22Rv1 (cell line): ENCODE results near the gene BRD9.
A peak's percentile ranks its signal among the peaks of the same experiment; 100 is the strongest.
"Not testable (repeated sequence)": the region's sequence is repeated elsewhere in the genome, so short reads cannot be mapped to it uniquely, and the experiment has no call there.

Source experiments
- H3K27ac ChIP-seq: fragments of 450-650 bp; 2 replicates; pipeline ENCODE4 v1.5.1; 2017
- ZFX ChIP-seq: fragments of 450-650 bp; IDR thresholded peaks from 2 replicates; pipeline ENCODE4 v1.6.1; 2017; ENCODE audit warnings: antibody characterized with exemption, borderline replicate concordance
- TF ChIP-seq, protein P1 (sequence below): fragments of 450-650 bp; IDR thresholded peaks from 2 replicates; pipeline ENCODE4 v1.5.1; 2017; ENCODE audit warnings: mild to moderate bottlenecking

Gene BRD9

DNA sequence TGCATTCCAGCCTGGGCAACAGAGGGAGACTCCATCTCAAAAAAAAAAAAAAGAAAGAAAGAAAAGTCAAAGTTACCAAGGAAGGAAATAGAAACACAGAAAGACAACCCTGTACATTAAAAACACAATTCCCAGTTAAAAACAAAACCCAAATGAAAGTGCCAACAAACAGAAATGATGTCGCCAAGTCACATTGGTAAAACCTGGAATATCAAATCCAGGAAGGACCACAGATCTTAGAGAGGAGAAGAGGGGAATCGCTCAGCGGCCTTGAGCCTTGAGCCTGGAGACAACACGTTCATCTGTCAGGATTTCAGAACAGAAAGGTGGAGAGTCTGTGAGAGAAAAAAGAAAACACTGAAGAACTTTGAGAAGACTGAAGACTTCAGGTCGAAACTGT is 40.6 kb downstream of the BRD9 start:
- TF ChIP-seq ZFX: no peak
- TF ChIP-seq, protein P1, sequence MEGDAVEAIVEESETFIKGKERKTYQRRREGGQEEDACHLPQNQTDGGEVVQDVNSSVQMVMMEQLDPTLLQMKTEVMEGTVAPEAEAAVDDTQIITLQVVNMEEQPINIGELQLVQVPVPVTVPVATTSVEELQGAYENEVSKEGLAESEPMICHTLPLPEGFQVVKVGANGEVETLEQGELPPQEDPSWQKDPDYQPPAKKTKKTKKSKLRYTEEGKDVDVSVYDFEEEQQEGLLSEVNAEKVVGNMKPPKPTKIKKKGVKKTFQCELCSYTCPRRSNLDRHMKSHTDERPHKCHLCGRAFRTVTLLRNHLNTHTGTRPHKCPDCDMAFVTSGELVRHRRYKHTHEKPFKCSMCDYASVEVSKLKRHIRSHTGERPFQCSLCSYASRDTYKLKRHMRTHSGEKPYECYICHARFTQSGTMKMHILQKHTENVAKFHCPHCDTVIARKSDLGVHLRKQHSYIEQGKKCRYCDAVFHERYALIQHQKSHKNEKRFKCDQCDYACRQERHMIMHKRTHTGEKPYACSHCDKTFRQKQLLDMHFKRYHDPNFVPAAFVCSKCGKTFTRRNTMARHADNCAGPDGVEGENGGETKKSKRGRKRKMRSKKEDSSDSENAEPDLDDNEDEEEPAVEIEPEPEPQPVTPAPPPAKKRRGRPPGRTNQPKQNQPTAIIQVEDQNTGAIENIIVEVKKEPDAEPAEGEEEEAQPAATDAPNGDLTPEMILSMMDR: no peak
- H3K27ac ChIP-seq: no peak overlapping the region

DNA sequence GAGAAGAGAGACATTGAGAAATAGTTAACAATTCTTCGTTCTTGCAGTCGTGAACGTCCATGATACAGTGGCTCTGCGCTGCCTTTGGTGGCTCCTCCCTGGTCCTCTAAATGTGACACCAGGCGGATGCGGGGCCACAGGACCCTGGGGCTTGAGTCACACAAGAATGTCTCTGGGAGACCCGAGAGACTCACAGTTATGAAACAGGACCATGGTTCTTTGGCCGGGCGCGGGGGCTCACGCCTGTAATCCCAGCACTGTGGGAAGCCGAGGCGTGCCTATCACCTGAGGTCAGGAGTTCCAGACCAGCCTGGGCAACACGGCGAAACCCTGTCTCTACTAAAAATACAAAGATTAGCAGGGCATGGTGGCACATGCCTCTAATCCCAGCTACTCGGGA is 41.0 kb downstream of the BRD9 start:
- peak overlapping the region; percentile 55; the same call in 1 of the 2 replicates for H3K27ac ChIP-seq
- TF ChIP-seq ZFX: no peak
- TF ChIP-seq, protein P1: no peak

DNA sequence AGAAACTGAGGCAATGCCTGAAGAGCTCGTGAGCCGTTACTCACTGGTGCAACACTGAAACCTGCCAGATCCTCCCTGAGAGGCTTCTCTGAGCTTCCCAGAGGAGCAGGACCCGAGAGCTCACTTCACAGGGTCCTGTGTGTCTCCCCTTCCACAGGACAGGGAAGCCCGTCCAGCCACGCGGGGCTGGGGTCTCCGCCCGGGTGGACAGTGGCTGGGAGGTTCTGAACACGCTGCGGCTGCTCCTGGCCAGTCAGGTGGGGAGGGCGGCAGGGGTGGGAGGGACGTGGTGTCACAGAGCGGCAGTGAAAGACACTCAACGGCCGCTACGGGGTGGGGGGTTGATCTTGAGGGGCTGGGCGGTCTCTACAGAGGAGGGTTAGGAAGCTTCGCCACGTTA is 41.5 kb downstream of the BRD9 start:
- TF ChIP-seq, protein P1: no peak
- TF ChIP-seq ZFX: no peak
- peak overlapping the region; percentile 55 for H3K27ac ChIP-seq

DNA sequence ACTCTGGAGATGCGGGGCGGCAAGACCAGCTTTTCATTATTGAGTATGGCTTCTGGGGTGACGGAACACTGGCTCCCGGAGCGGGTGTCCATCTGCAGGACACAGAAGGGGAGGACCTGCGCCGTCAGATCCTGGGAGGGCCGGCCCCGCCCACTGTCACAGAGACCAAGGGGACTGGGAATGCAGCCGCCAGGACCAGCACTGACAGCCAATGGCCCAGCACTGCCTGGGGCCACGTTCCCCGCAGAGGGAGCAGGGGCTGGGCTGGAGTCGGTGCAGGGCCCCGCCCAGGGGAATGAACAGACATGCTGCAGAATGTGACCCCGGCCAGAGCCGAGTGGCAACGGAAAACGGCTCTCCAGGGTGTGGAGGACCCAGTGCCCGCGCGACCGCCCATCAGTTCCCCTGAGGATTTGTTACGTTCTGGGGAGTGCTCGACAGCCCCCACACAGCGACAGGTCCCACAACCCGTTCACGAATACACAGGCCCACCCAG is 42.0 kb downstream of the BRD9 start, which contains the start of gene ZDHHC11:
TSS of gene ZDHHC11 (minus strand) at position 476 of the 496 bp plus-strand sequence. CDS start at position 92, 384 bp downstream.
- no peak for TF ChIP-seq ZFX
- TF ChIP-seq, protein P1: no peak
- H3K27ac ChIP-seq: peak within 1 kb of the TSS; percentile 55

DNA sequence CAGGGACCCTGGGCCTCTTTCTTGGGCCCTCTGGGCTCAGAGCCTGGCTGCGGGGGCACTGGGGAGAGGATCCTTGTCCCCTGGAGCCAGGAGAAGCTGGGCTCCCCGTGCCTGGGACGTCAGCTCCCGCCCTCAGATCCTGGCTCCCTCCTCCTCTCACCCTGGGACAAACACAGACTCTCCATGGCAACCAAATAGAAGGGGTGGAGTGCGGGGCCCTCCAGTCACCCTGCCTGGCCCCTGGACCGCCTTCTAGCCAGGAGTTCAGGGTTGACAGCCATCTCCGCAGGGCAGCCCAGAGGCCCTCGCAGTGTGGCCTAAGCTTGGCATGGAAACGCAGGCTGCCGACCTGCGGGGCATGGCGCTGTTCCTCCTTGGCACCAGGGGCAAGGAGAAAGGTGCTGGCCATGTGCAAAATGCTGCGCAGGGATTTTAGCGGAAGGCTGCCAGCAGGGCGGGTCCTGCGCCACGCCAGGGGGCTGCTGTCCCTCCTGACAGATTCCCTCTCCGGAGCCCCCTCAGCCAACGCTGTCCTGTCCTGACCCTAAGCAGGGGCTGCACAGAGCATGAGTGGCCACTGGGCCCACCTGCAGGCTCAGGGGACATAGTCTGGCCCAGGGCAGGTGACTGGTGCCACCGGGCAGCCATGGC is 42.8 kb downstream of the BRD9 start:
- H3K27ac ChIP-seq: peak overlapping the region; percentile 55

DNA sequence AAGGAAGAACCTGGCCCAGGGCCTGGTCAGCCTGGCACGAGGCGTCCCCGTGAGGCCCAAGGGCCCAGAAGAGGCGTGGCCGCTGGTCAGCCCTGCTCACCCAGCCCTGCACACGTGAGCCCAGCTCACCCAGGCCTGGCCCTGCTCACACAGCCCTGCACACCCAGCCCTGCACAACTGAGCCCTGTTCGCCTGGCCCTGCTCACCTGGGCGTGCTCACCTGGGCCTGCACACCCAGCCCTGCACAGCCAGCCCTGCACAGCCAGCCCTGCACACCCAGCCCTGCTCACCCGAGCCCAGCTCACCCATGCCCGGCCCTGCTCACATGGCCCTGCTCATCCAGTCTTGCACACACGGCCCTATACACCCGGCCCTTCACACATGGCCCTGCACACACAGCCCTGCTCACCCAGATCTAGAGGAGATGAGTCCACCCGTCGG is 43.9 kb downstream of the BRD9 start:
- H3K27ac ChIP-seq: no peak overlapping the region
- TF ChIP-seq, protein P1: no peak
- no peak for TF ChIP-seq ZFX

More for the DNA sequence above, 42.8 kb downstream of the BRD9 start:
- no peak for TF ChIP-seq ZFX
- TF ChIP-seq, protein P1: no peak; the same call in 1 of the 2 replicates

DNA sequence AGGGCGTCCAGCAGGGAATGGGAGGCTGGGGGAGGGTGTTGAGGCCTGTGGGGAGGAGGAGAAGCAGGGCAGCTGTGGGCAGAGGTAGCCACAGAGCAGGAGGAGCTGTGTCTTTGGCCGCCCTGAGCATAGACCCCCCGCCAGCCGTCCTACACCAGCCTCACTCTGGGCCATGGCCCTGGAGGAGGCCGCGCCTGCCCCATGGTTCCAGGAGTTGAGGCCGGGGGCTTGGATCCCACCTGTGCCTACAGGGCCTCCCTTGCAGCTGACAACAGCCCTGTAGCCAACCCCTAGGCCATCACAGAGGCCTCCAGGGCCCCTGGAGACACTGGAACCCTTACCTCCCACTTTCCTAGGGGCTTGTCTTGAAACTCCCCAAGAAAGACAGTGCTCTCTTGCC is 44.9 kb downstream of the BRD9 start:
- H3K27ac ChIP-seq: not testable (repeated sequence)

DNA sequence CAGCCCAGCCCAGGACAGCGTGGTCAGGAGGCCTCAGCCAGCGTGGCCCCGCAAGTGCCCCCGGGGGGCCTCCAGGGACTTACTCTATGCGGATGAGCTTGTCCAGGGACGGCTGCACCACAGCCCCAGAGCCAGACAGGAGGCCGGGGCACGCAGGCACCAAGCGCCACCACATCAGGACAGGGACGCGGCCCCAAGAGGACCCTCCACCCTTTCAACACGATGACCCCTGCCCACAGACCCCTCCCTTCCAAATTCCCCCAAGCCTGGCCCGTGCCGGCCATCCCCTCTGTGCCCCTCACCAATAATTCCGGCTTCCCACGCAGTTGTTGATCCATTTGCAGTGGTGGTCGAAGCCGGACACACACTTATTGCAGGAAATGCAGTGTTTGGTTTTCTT is 45.4 kb downstream of the BRD9 start:
- not testable (repeated sequence) for H3K27ac ChIP-seq

DNA sequence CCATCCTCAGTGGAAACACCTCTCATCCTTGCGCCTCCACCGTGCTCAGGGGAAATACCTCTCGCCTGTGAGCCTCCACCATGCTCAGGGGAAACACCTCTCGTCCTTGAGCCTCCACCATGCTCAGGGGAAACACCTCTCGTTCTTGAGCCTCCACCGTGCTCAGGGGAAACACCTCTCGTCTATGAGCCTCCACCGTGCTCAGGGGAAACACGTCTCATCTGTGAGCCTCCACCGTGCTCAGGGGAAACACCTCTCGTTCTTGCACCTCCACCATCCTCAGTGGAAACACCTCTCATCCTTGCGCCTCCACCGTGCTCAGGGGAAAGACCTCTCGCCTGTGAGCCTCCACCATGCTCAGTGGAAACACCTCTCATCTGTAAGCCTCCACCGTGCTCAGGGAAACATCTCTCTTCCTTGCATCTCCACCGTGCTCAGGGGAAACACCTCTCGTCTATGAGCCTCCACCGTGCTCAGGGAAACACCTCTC is 46.0 kb downstream of the BRD9 start:
- H3K27ac ChIP-seq: not testable (repeated sequence)

DNA sequence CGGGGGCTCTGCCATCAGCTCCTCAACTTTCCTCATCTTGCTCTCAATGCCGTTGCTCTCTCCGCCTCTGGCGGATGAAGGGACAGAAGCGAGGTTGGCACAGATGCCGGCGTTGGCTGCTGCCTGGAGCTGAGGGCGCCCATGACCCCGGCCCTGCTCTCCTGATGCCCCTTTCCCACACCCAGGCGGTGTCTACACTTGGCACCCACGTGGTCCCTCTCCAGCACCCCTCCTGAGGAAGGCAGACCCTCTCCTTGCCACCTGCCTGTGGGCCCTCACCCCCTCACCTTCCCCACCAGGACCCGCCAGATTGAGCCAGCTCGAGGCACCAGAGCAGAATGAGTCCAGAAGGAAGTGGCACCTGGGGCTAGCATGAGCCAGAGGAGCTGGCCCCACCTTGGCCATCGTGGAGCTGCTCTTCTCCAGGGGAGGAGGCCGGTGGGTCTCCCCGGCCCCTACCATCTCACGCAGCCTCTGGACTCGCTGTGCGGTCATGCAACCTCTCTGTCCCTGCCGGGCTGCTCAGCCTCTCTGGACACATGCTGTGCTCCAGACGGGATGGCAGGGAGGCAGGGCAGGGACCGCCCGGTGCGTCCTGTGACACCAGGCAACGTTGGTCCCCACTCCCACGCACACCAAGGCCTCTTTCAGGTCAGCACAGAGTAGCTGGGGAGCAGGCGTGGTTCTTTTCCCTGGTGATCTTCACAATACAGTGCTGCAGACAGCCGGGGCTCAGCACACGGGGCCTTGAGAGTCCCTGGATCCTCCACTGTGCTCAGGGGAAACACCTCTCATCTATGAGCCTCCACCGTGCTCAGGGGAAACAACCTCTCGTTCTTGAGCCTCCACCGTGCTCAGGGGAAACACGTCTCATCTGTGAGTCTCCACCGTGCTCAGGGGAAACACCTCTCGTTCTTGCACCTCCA is 46.7 kb downstream of the BRD9 start:
- H3K27ac ChIP-seq: not testable (repeated sequence)

DNA sequence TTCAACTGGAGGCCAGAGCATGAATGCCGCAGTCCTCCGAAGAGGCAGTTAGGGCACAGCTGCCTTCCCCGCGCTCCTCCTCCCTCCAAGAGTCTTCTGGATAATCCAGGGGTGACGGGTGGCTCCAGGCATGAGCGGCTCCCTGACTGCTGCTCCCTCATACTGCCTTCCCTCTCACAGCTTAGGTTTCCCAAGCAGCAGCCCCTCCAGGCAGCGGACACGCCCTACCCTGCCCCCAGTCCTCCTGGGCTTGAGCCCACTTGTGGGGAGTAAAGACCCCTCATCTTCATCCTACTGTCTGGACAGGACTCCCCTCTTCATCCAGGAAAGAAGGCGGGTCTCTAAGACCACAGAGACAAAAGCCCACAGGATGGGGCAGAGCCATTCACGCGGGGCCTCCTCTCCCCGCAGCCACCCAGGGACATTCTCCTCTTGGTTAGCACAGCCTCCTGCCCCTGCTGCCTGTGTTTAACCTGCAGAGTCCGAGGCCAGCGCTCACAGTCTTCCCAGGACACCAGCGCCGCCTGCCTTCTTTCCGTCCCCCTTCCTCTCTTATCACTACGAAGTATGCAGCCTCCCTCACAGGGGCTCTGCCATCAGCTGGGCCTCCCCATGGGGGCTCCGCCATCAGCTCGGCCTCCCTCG is 47.4 kb downstream of the BRD9 start:
- not testable (repeated sequence) for H3K27ac ChIP-seq
